Peyer's patch (tissue), 4 donors: ENCODE results near the gene SUPT3H. TPM values are rescaled to one million over a fixed set of nuclear protein-coding genes. Genes with fewer than 3 reads are reported as not detected.

Source experiments
- DNase-seq, 3 donors: peaks; one replicate each; pipeline ENCODE4 v3.0.0-alpha.2; 2017 to 2019
- H3K27ac ChIP-seq, 4 donors: fragments of 200-600 bp; sonication (generic); one replicate each; pipeline ENCODE4 v1.5.1; 2016 to 2019
- H3K27me3 ChIP-seq, 2 donors: fragments of 200-600 bp; sonication (generic); one replicate each; pipeline ENCODE4 v1.5.1; 2019
- H3K36me3 ChIP-seq, 3 donors: fragments of 200-600 bp; sonication (generic); one replicate each; pipeline ENCODE4 v1.5.1; 2016 to 2019
- H3K4me1 ChIP-seq, 4 donors: fragments of 200-600 bp; sonication (generic); one replicate each; pipeline ENCODE4 v1.5.1; 2016 to 2019
- H3K4me3 ChIP-seq, 4 donors: fragments of 200-600 bp; sonication (generic); 1 replicate in 3 of 4; 2 replicates in 1 of 4; pipeline ENCODE4 v1.5.1; 2016 to 2019; ENCODE audit warnings: mild to moderate bottlenecking in 1 of 4
- H3K9me3 ChIP-seq, 4 donors: fragments of 200-600 bp; sonication (generic); one replicate each; pipeline ENCODE4 v1.5.1; 2016 to 2019; ENCODE audit warnings: mild to moderate bottlenecking in 1 of 4
- POLR2A ChIP-seq, 2 donors: fragments of 450-650 bp; IDR thresholded peaks; one replicate each; pipeline ENCODE4 v1.5.1; 2017; ENCODE audit warnings: antibody characterized with exemption in 2 of 2, mild to moderate bottlenecking in 2 of 2, moderate library complexity in 2 of 2
- total RNA-seq, 4 donors: library from RNA; depleted of rRNA; stranded (reverse); fragments of >200 nt; gene quantifications; one replicate each; pipeline ENCODE4 v1.1.0, GENCODE V29; 2016
- TF ChIP-seq, protein P1 (sequence below), 6 experiments: fragments of 450-650 bp in 4 of 6; fragments of 200-600 bp in 2 of 6; sonication (generic) in 1 of 6; IDR thresholded peaks; one replicate each; pipeline ENCODE4 v1.5.1; 2017 to 2019; ENCODE audit warnings: antibody characterized with exemption in 6 of 6, mild to moderate bottlenecking in 3 of 6, moderate library complexity in 1 of 6

The SUPT3H gene
- total RNA-seq, 4 donors from 2014 or later: 2.0 to 17.3 (median 2.7) TPM

- H3K27me3 ChIP-seq: no peaks in the 10 kb centered on the region
- no peaks in the 10 kb centered on the region for H3K36me3 ChIP-seq
- no peak overlapping the region for H3K4me3 ChIP-seq
- DNase-seq: no peak
- TF ChIP-seq, protein P1, sequence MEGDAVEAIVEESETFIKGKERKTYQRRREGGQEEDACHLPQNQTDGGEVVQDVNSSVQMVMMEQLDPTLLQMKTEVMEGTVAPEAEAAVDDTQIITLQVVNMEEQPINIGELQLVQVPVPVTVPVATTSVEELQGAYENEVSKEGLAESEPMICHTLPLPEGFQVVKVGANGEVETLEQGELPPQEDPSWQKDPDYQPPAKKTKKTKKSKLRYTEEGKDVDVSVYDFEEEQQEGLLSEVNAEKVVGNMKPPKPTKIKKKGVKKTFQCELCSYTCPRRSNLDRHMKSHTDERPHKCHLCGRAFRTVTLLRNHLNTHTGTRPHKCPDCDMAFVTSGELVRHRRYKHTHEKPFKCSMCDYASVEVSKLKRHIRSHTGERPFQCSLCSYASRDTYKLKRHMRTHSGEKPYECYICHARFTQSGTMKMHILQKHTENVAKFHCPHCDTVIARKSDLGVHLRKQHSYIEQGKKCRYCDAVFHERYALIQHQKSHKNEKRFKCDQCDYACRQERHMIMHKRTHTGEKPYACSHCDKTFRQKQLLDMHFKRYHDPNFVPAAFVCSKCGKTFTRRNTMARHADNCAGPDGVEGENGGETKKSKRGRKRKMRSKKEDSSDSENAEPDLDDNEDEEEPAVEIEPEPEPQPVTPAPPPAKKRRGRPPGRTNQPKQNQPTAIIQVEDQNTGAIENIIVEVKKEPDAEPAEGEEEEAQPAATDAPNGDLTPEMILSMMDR (IDR thresholded peaks at IDR 0.05): no peak
- no peak for TF ChIP-seq POLR2A (IDR thresholded peaks at IDR 0.05)
- H3K9me3 ChIP-seq: peaks cover 0 to 11% (median 0%) of the 10 kb centered on the region in 4 donors
- H3K4me1 ChIP-seq: no peaks in the 10 kb centered on the region
- H3K27ac ChIP-seq: no peak overlapping the region
These were observed 239.0 kb downstream of the SUPT3H start for GRCh38 chr6:45138765-45139164.

GRCh38 chr6:45136495-45136894 is 241.2 kb downstream of the SUPT3H start:
- Histone ChIP-seq H3K36me3 (no peaks in the 10 kb centered on the region), H3K4me3 (no peak overlapping the region), H3K27me3 (no peaks in the 10 kb centered on the region), H3K4me1 (no peaks in the 10 kb centered on the region), H3K9me3 (peaks cover 0 to 11% (median 0%) of the 10 kb centered on the region in 4 donors), H3K27ac (no peak overlapping the region)
- DNase-seq: no peak
- TF ChIP-seq POLR2A (IDR thresholded peaks at IDR 0.05): no peak
- TF ChIP-seq, protein P1 (IDR thresholded peaks at IDR 0.05): no peak

DNA sequence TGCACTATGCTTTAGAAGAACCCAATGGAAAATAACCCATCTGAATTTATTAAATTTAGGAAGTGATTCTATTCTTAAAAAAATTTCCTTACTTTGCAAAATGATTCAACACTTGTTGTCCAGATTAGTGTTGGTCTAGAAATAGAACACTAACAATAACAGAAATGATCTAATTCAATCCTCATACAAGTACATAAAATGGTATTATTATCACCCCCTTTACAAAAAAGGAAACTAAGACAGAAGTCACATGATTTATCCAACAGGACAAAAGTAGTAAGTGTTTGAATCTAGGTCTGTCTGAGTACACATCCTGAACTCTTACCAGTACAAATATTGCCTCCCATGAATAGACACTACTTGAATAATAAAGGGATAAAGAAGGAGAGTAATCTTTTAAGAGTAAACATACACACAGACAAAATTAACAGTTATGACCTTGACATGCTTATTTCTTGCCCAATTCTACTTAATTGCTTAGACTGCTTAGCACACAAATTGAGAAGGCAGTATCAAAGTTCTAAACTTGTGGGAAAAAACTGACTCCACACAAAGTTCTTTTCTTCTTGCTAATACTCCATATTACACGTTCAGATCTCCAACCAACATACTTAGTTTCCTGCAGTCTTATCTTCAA is 245.0 kb downstream of the SUPT3H start:
- Histone ChIP-seq H3K36me3 (no peaks in the 10 kb centered on the region), H3K27ac (no peak overlapping the region), H3K9me3 (peaks cover 0 to 11% (median 0%) of the 10 kb centered on the region in 4 donors), H3K4me3 (no peak overlapping the region), H3K27me3 (no peaks in the 10 kb centered on the region), H3K4me1 (no peaks in the 10 kb centered on the region)
- TF ChIP-seq POLR2A (IDR thresholded peaks at IDR 0.05): no peak
- TF ChIP-seq, protein P1 (IDR thresholded peaks at IDR 0.05): no peak
- DNase-seq: no peak

GRCh38 chr6:45132059-45132458 is 245.7 kb downstream of the SUPT3H start:
- no peaks in the 10 kb centered on the region for H3K4me1 ChIP-seq
- peaks cover 0 to 8% (median 0%) of the 10 kb centered on the region in 4 donors for H3K9me3 ChIP-seq
- H3K27ac ChIP-seq: no peak overlapping the region
- H3K4me3 ChIP-seq: no peak overlapping the region
- TF ChIP-seq, protein P1 (IDR thresholded peaks at IDR 0.05): no peak
- no peak for TF ChIP-seq POLR2A (IDR thresholded peaks at IDR 0.05)
- H3K27me3 ChIP-seq: no peaks in the 10 kb centered on the region
- no peaks in the 10 kb centered on the region for H3K36me3 ChIP-seq
- no peak for DNase-seq

GRCh38 chr6:45129051-45129450 is 248.7 kb downstream of the SUPT3H start:
- Histone ChIP-seq H3K36me3 (no peaks in the 10 kb centered on the region), H3K27me3 (no peaks in the 10 kb centered on the region), H3K27ac (no peak overlapping the region), H3K9me3 (no peaks in the 10 kb centered on the region), H3K4me1 (no peaks in the 10 kb centered on the region), H3K4me3 (no peak overlapping the region)
- no peak for TF ChIP-seq POLR2A (IDR thresholded peaks at IDR 0.05)
- TF ChIP-seq, protein P1 (IDR thresholded peaks at IDR 0.05): no peak
- no peak for DNase-seq
